GM21717 (cell line): Measurements from ENCODE around the gene AK2.
"Not testable (repeated sequence)": the region's sequence is repeated elsewhere in the genome, so short reads cannot be mapped to it uniquely, and the experiment has no call there.

Experiments used
- ATAC-seq: cut with Tn5 transposase; IDR thresholded peaks from one replicate; pipeline ENCODE4 v1.9.1; 2021; ENCODE audit warnings: mild to moderate bottlenecking, moderate library complexity; ENCODE audit not compliant: unreplicated experiment

Gene AK2

DNA sequence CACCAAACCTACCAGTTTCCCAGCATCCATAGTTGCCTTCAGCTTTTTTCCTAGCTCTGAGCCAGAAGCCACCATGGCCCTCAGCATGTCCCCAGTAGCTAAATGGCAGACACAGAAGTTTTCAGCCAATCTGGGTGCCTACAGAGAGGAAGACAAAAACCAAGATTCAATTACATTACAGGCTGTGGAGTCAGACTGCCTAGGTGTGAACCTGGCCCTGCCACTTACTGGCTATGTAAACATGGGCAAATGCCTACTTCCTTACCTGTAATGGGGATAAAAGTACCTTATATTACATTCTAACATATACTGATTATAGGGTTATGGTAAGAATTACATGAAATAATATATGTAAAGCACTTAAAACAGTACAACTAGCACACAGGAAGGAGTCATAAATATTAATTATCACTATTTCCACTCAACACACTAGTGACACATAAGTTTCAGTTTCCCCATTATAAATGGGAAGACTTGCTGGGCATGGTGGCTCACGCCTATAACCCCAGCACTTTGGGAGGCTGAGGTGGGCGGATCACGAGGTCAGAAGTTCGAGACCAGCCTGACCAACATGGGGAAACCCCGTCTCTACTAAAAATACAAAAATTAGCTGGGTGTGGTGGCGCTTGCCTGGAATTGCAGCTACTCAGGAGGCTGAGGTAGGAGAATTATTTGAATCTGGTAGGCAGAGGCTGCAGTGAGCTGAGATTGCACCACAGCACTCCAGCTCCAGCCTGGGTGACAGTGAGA lies 12.1 kb downstream of the AK2 start:
- ATAC-seq = not testable (repeated sequence)

DNA sequence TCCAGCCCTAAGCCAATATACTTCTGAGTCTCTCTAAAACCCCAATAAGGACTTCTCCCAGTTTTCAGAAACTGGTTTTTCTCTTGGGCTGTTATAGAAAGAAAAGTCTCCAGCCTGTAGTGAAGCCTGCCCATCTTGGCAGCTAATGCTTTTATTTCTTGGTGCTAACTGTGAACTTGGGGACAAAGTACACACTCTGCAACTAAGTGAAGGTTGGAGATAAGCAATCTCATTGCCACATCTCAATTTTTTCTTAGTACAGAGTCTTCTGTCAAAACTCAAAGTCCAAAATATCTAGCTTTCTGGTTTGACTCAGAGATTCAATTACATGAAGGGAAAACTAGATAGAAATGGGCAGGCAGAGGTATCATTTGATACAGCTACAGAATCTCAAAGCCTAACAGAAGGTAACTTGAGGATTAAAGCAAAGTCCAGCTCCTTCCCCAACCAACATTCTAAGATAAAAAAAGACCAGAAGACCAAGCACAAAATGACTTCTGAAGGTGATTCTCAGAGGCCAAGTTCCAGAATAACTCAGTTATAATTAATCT lies 14.0 kb downstream of the AK2 start:
- no peak for ATAC-seq

DNA sequence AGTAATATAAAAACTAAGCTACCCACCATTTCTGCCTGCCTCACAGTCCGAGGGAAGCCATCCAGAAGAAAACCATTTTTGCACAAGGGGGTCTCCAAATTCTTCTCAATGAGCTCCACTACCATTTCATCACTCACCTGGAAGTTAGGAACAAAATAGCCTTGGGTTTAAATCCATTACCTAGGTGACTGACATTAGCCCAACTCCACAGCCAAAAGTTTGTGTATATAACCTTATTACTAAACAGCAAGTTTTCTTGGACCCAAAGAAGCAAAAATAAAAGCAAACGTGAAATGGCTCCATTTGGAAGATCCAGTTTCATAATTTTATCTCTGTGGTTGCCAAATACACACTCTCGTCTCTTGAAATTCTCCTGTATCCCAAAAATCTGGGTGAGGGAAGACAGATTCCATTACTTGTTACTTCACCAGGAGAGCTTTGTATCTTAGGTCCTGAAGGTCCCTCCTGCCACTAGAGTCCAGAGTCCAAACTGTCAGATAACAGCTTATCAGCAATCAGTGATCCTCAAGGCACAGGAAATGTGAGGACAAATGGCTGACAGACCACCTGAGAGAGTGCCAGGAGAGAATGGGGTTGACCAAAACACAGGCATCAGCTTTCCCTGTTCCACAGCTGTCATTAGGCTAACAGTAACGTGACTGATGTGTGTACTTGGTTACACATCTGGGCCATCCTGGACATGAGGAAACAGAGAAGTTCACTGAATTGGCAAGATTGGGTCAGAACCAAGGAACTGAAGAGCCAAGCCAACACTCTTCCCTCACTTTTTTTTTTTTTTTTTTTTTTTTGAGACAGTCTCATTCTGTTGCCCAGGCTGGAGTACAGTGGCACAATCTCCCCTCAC lies 14.9 kb downstream of the AK2 start:
- ATAC-seq = no peak

GRCh38 chr1:33018112-33018511 lies 18.6 kb downstream of the AK2 start:
- no peak for ATAC-seq

DNA sequence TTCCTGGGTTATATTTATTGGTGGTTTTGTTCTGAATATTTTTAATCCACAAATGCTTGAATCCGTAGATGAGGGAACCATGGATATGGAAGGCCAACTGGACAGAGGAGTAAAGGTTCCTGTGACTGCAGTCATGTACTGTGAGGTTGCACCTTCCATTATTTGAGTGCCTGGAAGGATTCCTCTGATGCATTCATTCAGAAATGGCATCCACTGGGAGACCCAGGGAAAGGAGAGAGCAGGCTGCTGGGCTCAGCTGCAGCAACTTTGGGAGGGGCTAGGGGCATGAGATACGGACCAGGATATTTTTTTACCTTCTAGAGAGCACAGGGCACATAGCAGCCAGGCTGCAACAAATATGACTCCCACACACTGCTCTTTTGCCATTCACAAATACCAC lies 19.5 kb downstream of the AK2 start:
- no peak for ATAC-seq

- no peak for ATAC-seq
Measured at GRCh38 chr1:33015216-33015615, 21.5 kb downstream of the AK2 start.

DNA sequence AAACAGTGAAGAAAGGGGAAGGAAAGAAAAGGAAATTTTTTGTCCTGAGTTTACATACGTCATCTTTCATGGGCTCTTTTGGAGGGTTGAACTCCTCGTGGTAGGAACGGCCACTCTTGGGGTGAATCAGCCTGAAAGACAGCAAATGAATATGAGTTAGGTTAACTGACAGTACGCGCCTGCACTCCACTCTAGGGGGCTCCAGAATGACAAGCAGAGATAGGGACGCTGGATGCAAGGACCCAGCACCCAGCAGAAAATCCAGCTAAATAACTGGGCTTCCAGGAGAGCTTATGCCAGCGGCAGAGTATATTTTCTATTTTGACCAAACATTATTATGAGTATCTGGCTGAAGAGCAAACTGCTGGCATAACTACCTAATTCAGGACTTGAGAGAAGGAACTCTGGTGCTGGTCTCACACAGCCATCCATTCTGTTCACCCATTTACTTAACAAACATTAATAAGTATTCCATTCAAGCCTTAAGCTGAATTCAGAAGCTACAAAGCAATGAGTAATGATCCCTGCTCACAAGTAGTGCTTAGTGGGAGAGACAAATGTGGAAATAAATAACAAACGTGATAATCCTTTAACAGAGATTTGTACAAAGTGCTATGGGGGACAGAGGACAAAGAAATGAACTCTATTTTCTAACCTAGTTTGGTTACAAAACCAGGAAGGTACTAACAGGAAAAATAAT lies 22.1 kb downstream of the AK2 start:
- ATAC-seq = no peak

- no peak for ATAC-seq
Measured at GRCh38 chr1:33013791-33014190, 22.9 kb downstream of the AK2 start.

- ATAC-seq = no peak
Measured at GRCh38 chr1:33012165-33012564, 24.5 kb downstream of the AK2 start.

DNA sequence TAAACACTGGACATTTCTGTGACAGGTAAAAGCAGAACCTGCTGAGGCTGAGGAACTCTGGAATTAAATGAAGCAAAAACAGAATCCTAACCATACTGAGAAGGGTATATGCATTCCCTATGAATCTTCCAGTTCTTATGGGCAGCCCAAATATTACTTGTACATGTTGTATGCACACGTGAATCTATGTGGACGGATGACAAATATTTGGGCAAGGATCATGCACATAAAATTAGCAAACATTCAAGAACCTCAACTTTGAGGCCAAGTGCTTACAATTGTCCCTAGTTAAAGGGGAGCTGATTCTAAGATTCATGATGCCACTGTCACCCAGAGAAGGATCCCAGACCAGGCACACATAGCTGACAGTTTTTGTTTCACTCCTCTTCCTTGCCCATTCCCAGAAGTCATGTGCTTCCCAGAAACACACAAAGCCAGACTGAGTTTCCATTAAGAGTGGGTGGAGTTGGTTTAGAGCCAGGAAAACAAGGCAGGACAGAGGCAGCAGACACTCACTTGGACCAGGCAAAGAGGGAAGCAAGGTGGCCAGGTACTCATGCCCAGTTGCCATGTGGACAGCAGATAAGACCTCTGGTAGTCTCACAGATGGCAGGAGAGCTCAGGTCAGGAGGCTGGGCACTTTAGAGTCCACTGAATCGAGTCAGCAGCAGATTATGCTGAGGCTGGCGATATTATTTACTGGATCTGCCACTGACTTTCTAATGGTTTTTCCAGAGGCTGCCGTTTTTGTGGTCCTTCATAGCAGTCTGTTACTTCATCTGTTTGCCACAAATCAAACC lies 25.6 kb downstream of the AK2 start:
- ATAC-seq = no peak

DNA sequence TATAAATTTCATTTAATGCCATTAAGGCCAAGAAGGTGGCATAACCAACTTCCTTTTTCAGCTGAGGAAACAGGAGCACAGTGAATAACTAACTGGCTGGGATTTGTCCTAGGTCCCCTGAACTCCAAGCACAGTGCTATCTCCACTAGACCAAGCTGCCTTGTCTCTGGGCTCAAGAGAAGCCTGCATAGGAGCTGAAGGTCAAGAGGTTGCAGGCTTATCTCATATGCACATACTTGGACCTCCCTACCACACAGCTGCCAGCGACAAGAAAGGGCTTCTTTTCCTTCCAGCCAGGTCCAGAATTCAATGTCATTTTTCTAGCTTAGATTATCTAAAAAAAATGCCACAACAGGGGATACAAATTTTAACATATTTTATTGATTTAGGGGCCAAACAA lies 27.1 kb downstream of the AK2 start:
- ATAC-seq = no peak

DNA sequence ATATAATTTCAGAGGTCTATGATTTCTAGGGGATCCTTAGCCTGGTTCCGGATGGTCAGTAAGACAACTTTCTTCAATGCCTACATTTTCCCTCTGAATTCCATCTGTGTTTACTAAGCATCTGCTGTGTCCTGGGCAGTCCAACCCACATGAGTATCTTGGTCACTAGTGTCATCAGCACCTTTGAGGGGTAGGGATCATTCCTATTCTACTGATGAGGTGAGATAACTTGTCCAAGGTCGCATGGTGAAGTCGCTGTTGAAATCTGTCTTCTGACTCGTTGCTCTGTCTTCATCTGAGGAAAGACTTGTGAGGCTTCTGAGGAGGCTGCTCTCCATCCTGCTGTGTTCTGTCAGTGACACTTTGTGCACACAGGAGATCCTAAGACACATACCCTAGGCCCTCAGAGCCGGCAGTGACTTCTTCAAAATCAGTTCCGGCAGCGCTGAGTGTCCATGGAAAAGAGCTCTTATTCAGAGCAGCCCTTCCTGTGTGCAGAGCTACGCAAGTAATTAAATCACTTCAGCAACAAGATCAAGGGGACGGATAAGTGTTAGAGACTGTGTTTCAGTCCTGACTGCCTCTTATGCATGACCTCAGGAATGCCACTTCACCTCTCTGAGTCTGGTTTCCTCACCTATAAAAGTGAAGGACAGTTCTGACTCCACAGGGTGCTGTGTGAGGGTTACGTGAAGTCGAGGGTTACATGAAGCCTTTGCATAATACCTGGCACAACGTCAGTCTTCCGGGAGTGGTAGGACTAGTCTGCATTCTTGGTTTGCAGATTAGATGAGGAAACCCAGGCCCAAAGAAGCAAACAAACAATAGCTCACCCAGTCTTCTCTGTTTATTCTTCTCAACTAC lies 28.4 kb downstream of the AK2 start:
- no peak for ATAC-seq

DNA sequence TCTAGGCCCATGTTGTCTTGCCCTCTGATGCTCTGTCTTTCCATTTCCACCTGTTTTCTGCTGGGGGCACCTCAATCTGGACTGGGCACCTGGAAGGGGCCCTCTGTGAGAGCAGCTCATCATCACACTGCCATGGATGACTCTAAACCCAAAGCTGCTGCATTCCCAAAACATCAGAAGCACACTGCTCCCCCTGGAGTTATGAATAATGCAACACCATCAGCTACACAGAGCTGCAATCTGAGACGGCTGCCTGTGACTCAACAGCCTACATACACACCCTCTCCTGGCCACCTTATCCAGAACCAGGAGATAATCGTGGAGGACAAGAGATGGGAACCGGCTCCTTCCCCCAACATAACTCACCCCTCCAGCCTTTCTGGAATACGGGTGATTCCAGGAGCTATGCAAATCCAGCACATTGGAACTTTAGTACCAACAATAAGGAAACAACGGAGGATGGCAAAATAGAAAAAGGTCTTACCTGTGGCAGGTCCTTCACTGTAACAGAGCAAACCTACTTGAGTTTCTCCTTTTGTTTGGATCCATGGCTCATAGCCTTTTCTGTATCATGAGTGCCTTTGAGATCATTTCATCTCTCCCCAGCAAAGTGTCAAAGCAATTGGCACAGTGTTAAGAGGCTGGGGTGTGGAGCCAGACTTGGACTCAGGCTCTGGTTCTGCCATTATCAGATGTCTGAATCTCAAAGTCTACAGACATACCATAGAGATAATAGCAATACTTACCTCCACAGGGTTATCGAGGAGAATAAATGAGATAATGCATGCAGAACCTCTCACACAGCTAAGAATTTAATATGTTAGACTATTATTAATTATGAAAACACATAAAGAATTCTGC lies 29.3 kb downstream of the AK2 start:
- no peak for ATAC-seq

DNA sequence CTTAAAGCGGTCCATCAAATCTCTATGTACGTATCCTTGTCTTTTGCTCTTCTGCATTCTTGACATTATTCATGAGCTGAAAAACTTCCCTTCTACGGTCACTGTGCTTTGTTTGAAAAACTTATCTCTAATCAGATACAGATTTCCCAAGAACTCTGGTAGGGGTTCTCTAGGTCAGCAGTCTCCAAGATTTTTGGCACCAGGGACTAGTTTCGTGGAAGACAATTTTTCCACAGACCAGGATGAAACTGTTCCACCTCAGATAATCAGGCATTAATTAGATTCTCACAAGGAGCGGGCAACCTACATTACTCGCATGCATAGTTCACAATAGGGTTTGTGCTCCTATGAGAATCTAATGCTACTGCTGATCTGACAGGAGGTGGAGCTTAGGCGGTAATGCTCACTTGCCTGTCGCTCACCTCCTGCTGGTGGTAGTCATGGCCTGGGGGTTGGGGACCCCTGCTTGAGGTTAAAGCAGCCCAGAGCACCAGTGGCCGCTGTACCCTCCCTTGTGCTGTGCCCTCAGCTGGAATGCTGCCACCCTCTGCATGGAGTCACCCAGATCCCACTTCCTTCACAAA lies 30.8 kb downstream of the AK2 start:
- no peak for ATAC-seq

DNA sequence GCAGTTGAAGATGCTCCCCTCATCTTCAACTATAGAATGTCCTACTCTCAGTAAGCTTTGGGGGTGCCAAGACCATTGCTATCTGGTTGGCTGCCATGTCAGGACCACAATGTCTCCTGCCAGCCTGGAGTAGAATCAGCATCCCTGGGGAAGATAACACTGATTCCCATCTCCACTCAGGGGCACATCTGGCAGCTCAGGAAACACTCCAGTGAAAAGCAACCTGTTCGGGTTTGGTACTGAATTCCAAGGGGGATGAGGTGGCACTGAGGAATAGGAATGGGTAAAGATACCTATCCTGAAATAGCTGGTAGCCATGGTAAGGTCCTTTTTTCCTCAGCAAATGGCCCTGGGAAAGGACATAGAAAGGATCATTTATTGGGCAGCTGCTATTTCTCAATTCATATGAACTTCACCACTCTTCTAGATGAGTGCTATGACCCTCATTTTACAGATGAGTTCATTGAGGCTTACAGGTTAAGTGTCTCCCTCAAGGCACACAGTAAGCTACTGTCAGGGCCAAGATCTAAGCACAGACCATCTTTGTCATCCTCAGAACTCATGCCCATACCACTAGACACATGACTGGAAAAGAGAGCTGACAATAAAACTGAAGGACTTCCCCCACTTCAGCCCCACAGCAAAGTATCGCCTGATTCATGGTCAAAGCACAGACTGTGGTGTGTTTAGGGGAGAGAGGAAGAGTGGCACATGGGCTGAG lies 31.4 kb downstream of the AK2 start:
- no peak for ATAC-seq

- no peak for ATAC-seq
Measured at GRCh38 chr1:33004613-33005012, 32.1 kb downstream of the AK2 start.

GRCh38 chr1:33003657-33004056 lies 33.0 kb downstream of the AK2 start:
- no peak for ATAC-seq

DNA sequence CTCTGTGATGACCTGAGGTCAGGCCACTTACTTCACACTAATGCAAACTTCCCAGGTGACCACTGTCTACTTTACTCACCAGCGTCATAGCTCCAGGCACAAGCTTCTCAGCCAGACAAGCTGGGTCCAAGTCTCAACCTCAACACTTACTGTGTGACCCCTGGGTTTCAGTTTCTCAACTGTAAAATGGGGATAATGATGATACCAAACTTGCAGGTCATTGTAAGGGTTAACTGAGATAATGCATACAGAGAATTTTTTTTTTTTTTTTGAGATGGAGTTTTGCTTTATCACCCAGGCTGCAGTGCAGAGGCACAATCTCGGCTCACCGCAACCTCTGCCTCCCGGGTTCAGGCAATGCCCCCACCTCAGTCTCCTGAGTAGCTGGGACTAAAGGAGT lies 34.7 kb downstream of the AK2 start:
- ATAC-seq = no peak
